ENCODE results near the gene CIAO2B.

The CIAO2B gene

DNA sequence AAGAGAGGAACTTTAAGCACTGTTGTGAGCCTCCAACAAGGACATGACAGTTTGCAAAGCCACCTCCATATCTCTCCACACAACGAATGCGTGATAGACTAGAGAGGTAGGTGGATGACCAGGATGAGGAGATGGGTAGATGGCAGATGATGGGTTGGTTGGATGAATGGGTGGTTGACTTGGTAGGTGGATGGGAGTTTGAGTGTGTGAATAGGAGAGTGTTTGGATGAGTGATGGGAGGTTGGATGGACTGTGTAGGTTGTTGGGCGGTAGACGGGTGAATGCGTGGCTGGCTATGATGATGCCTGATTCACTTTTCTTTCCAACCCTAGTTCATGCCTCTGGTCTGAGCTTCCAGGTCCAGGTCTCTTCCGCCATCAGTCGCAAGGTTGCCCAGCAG lies 19.7 kb downstream of the CIAO2B start:
- H3K4me3 ChIP-seq (ENCODE audit: control insufficient read depth, low read depth, low read length) = no peak overlapping the region
- TF ChIP-seq, protein P1, sequence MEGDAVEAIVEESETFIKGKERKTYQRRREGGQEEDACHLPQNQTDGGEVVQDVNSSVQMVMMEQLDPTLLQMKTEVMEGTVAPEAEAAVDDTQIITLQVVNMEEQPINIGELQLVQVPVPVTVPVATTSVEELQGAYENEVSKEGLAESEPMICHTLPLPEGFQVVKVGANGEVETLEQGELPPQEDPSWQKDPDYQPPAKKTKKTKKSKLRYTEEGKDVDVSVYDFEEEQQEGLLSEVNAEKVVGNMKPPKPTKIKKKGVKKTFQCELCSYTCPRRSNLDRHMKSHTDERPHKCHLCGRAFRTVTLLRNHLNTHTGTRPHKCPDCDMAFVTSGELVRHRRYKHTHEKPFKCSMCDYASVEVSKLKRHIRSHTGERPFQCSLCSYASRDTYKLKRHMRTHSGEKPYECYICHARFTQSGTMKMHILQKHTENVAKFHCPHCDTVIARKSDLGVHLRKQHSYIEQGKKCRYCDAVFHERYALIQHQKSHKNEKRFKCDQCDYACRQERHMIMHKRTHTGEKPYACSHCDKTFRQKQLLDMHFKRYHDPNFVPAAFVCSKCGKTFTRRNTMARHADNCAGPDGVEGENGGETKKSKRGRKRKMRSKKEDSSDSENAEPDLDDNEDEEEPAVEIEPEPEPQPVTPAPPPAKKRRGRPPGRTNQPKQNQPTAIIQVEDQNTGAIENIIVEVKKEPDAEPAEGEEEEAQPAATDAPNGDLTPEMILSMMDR (conservative IDR thresholded peaks at IDR 0.05; ENCODE audit: control insufficient read depth, insufficient read depth, low read depth, low read length) = no peak
- DNase-seq (ENCODE audit: low read depth) = no peak

DNA sequence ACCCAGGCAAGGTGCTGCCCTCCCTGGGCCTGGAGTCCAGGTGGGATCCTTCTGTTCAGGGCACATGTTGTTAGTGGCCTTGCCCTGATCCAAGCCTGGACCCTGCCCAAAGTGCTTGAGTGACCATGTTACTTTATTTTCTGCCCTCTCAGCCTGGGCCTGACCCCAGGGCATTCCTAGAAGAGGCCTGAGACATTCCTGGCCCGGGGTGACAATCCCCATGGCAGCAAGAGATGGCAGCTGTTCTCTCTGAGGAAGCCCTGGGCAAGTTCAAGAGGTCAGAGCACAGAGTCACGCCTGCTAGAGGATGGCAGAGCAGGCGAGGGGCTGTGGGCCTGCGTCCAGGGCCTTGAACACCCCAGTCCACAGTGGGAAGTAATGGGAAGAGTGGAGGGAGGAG lies 20.5 kb downstream of the CIAO2B start:
- no peak for DNase-seq (ENCODE audit: low read depth)
- TF ChIP-seq, protein P1 (conservative IDR thresholded peaks at IDR 0.05; ENCODE audit: control insufficient read depth, insufficient read depth, low read depth, low read length) = no peak
- no peak overlapping the region for H3K4me3 ChIP-seq (ENCODE audit: control insufficient read depth, low read depth, low read length)

DNA sequence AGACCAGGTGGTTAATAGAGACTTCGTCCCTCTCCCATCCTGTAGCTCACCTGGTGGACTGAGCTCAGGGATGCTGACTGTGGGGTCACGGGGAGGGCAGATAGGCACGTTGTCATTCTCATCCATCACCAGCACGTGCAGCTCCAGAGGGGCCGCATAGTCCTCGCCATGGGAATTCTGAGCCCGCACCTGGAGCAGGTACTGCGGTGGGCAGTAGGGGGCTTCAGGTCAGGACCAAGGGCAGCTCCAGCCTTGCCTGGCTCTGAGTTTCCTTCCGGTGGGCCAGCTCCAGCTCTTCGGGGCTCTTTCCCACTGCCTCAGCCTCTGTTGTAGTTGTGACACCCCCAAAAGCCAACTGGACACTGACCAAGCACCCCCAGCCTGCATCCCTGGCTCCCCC lies 21.1 kb downstream of the CIAO2B start:
- no peak overlapping the region for H3K4me3 ChIP-seq (ENCODE audit: control insufficient read depth, low read depth, low read length)
- DNase-seq (ENCODE audit: low read depth) = no peak
- TF ChIP-seq, protein P1 (conservative IDR thresholded peaks at IDR 0.05; ENCODE audit: control insufficient read depth, insufficient read depth, low read depth, low read length) = no peak

DNA sequence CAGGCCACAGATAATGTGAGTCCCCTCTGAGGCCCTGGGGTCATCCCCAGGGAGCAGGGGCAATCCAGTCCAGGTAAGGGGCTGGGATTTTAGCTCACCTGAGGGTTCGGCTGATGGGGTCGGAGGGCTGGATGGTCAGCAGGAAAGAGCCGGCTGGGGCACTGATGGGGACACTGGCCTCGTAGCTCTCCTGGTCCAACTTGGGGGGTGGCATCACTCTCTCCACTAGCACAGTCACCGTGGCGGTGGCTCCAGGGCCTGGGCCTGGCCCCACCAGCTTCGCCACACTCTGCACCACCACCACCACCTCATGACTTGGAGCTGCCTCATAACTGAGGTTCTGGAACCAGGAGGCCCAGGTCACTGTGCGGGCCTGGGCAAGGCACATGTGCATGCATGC lies 22.4 kb downstream of the CIAO2B start:
- TF ChIP-seq, protein P1 (conservative IDR thresholded peaks at IDR 0.05; ENCODE audit: control insufficient read depth, insufficient read depth, low read depth, low read length) = no peak
- no peak for DNase-seq (ENCODE audit: low read depth)
- H3K4me3 ChIP-seq (ENCODE audit: control insufficient read depth, low read depth, low read length) = no peak overlapping the region

DNA sequence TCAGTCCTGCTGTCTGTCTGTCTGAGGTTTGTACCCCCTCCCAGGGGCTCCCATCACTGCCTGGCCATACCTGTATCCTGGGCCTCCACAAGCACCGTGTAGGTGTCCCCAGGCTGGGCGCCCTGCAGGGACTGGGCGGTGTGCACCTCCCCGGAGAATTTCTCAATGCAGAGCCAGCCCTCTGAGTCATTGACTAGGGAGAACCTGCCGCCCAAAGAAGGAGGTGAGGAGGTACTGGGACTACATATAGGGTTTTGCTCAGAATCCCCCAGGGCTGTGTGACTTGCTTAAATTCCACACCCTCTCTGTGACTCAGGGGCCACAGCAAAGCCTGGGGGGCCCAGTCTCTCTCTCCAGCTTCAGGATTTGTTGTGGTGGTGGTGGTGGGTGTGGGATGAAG lies 23.1 kb downstream of the CIAO2B start:
- H3K4me3 ChIP-seq (ENCODE audit: control insufficient read depth, low read depth, low read length) = no peak overlapping the region
- TF ChIP-seq, protein P1 (conservative IDR thresholded peaks at IDR 0.05; ENCODE audit: control insufficient read depth, insufficient read depth, low read depth, low read length) = no peak
- no peak for DNase-seq (ENCODE audit: low read depth)

DNA sequence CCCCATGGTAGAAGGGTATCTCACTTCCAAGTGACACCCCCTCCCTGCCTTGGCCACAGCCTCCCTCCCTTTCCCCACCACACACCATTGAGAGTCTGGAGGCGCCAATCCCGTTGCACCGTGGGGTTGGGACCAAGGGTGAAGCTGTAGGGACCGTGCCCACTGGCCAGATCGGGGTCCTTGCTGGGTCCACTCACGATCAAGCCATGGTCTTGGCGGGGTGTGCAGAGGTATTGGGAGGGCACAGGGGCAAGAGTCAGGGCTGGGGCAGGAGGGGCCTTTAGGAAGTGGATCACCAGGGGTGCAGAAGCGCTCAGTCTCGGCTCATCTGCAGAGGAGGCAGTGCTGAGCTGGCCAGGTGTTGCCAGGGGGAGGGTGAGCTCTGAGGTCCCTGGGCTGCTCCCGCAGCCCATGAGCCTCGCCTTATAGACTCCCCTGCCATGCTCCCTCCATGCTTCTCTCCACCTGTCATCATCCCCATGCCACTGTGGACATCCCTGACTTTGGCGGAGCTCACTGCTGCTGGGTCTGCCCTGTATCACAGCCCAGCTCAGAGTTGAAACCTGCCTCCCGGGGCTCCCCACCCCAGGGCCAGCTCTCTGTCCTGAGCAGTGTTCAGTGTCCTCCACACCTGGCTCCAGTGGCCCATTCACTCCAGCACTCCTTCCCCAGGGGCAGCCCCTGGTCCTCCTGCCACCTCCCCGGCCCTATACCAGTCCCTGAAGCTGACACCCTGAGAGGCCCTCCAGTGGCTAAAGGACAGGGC lies 23.8 kb downstream of the CIAO2B start:
- TF ChIP-seq, protein P1 (conservative IDR thresholded peaks at IDR 0.05; ENCODE audit: control insufficient read depth, insufficient read depth, low read depth, low read length) = no peak
- H3K4me3 ChIP-seq (ENCODE audit: control insufficient read depth, low read depth, low read length) = no peak overlapping the region
- DNase-seq (ENCODE audit: low read depth) = no peak

All from fibroblast of mammary gland (primary cell).